ENCODE measurements around the gene MX1. TPM values are rescaled to one million over a fixed set of nuclear protein-coding genes. Genes with fewer than 3 reads are reported as not detected.

MX1 gene
- polyA plus RNA-seq, 3 donors: 42.7 to 73.3 (median 60.5) TPM

GRCh38 chr21:41435706-41436105, 9.7 kb downstream of the MX1 start:
- H3K79me2 ChIP-seq (ENCODE audit: insufficient read depth, low read length): no peaks in the 10 kb centered on the region
- no peak overlapping the region for H3K4me3 Mint-ChIP-seq
- H2AFZ ChIP-seq (ENCODE audit: insufficient read depth, low read depth, low read length, poor library complexity, severe bottlenecking): no peak overlapping the region
- no peaks in the 10 kb centered on the region for H3K27me3 ChIP-seq (ENCODE audit: control insufficient read depth in 2 of 2, insufficient read depth in 2 of 2, low read length in 2 of 2)
- 98% methylated on average over 10 of the region's 11 CpGs for WGBS (ENCODE audit: insufficient coverage)
- intact Hi-C loops (cut with micrococcal nuclease): no loop called here
- TF ChIP-seq CTCF (IDR thresholded peaks at IDR 0.05): no peak
- H3K4me1 Mint-ChIP-seq: no peaks in the 10 kb centered on the region
- DNase-seq: no peak
- no peak overlapping the region for H3K4me2 ChIP-seq (replicated peaks; ENCODE audit: extremely low read depth, low read length, poor library complexity, severe bottlenecking)
- peaks cover 4 to 13% of the 10 kb centered on the region in 2 donors for H3K9me3 ChIP-seq (replicated peaks in 1 of 2; ENCODE audit: control insufficient read depth in 1 of 2, insufficient read depth in 1 of 2, low read length in 2 of 2)
- H3K27me3 Mint-ChIP-seq (ENCODE audit: low read depth in 3 of 3): no peaks in the 10 kb centered on the region
- no peak overlapping the region for H3K4me3 ChIP-seq (replicated peaks in 1 of 3; ENCODE audit: low read depth in 2 of 3, low read length in 3 of 3)
- H3K27ac Mint-ChIP-seq: no peak overlapping the region
- no peak overlapping the region for H3K27ac ChIP-seq (ENCODE audit: low read depth in 1 of 2, low read length in 2 of 2)
- H4K20me1 ChIP-seq (ENCODE audit: insufficient read depth, low read length): peaks cover 3% of the 10 kb centered on the region
- H3K9ac ChIP-seq (ENCODE audit: insufficient read depth, low read length, poor library complexity, severe bottlenecking): no peak overlapping the region
- peaks cover 96 to 100% of the 10 kb centered on the region in 2 donors for H3K36me3 ChIP-seq (replicated peaks in 1 of 2; ENCODE audit: control insufficient read depth in 1 of 2, insufficient read depth in 2 of 2, low read length in 2 of 2)
- H3K9me3 Mint-ChIP-seq: peaks cover 7 to 25% (median 14%) of the 10 kb centered on the region in 7 donors
- no peaks in the 10 kb centered on the region for H3K4me1 ChIP-seq (ENCODE audit: control insufficient read depth in 1 of 2, insufficient read depth in 2 of 2, low read length in 2 of 2)
- peaks cover 91 to 98% of the 10 kb centered on the region in 2 donors for H3K36me3 Mint-ChIP-seq

DNA sequence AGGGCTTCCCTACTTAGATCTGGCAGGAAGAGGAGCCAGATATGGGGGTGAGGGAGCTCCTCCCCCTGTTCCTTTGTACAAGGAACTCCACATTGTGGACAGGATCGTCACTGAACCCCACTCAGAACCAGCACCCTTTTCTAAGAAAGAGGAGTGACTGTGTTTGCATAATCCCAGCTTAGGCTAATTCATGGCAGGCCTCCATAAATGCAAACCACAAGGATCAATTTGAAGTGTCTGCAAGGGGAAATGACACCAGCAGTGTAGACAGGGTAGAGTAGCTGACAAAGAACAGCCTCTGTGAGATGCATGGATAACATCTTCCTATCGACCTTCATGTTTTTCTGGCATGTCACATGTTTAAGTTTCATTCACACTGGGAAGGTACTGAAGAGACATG, 11.7 kb downstream of the MX1 start:
- Mint-ChIP-seq H3K9me3 (peaks cover 4 to 25% (median 14%) of the 10 kb centered on the region in 7 donors), H3K27me3 (ENCODE audit: low read depth in 3 of 3) (peaks cover 0 to 2% (median 0%) of the 10 kb centered on the region in 3 donors), H3K4me1 (no peaks in the 10 kb centered on the region), H3K27ac (no peak overlapping the region), H3K4me3 (no peak overlapping the region), H3K36me3 (peaks cover 94 to 98% of the 10 kb centered on the region in 2 donors)
- Histone ChIP-seq H3K4me2 (replicated peaks; ENCODE audit: extremely low read depth, low read length, poor library complexity, severe bottlenecking) (no peak overlapping the region), H3K27ac (ENCODE audit: low read depth in 1 of 2, low read length in 2 of 2) (no peak overlapping the region), H3K4me1 (ENCODE audit: control insufficient read depth in 1 of 2, insufficient read depth in 2 of 2, low read length in 2 of 2) (no peaks in the 10 kb centered on the region), H3K27me3 (ENCODE audit: control insufficient read depth in 2 of 2, insufficient read depth in 2 of 2, low read length in 2 of 2) (no peaks in the 10 kb centered on the region), H2AFZ (ENCODE audit: insufficient read depth, low read depth, low read length, poor library complexity, severe bottlenecking) (no peak overlapping the region), H3K9ac (ENCODE audit: insufficient read depth, low read length, poor library complexity, severe bottlenecking) (no peak overlapping the region), H3K79me2 (ENCODE audit: insufficient read depth, low read length) (no peaks in the 10 kb centered on the region), H3K4me3 (replicated peaks in 1 of 3; ENCODE audit: low read depth in 2 of 3, low read length in 3 of 3) (no peak overlapping the region), H4K20me1 (ENCODE audit: insufficient read depth, low read length) (peaks cover 3% of the 10 kb centered on the region), H3K36me3 (replicated peaks in 1 of 2; ENCODE audit: control insufficient read depth in 1 of 2, insufficient read depth in 2 of 2, low read length in 2 of 2) (peaks cover 98 to 100% of the 10 kb centered on the region in 2 donors), H3K9me3 (replicated peaks in 1 of 2; ENCODE audit: control insufficient read depth in 1 of 2, insufficient read depth in 1 of 2, low read length in 2 of 2) (peaks cover 4 to 13% of the 10 kb centered on the region in 2 donors)
- no CpG with 5 or more reads among the region's 2 CpGs for WGBS (ENCODE audit: insufficient coverage)
- no peak for TF ChIP-seq CTCF (IDR thresholded peaks at IDR 0.05)
- DNase-seq: no peak
- intact Hi-C loops (cut with micrococcal nuclease): no loop called here
